GM18520 (cell line): ENCODE data around the gene FAR2.
A peak's percentile ranks its signal among the peaks of the same experiment; 100 is the strongest.
"Not testable (repeated sequence)": the region's sequence is repeated elsewhere in the genome, so short reads cannot be mapped to it uniquely, and the experiment has no call there.

ENCODE experiments used
- ATAC-seq: cut with Tn5 transposase; IDR thresholded peaks from one replicate; pipeline ENCODE4 v1.9.1; 2021; ENCODE audit not compliant: unreplicated experiment

Gene FAR2

GRCh38 chr12:29317556-29318363 lies 168.7 kb downstream of the FAR2 start:
- peak; percentile 98 for ATAC-seq

DNA sequence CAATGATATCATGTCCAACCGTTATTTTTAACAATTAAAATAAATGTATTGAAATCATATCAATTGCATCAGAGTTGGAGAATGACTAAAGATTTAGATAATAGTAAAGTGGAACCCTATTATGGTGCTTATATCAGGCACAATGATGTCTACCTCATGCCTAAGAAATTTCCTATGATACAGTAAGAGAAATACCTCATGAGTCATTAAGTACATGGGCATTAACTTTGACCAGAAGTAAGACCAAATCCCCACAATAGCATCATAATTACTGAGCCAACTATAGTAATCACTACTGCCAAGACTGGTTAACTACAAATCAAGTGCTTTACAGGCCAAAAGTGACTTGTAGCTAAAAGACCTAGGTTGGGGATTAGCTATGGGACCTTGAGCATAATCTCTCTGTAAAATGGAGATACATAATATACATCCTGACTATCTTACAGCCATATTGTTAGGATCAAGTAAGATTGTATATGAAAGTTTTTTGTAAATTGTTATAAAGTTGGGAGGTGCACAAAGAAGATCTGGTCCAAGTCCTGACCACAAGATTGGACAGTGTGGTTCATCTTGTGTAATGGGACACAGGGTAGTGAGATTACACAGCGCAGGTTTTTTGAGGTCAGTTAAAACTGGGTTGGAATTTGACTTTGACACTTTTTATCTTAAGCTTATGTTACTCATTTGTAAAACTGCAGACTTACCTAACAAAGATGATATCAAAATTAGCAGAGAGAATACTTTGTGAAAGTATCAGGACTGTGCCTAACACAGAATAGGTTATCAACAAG lies 171.4 kb downstream of the FAR2 start:
- ATAC-seq = no peak

GRCh38 chr12:29322157-29322556 lies 173.1 kb downstream of the FAR2 start:
- no peak for ATAC-seq

- no peak for ATAC-seq
Measured at GRCh38 chr12:29329411-29329810, 180.3 kb downstream of the FAR2 start.

- no peak for ATAC-seq
Measured at GRCh38 chr12:29333178-29333577, 184.1 kb downstream of the FAR2 start.

DNA sequence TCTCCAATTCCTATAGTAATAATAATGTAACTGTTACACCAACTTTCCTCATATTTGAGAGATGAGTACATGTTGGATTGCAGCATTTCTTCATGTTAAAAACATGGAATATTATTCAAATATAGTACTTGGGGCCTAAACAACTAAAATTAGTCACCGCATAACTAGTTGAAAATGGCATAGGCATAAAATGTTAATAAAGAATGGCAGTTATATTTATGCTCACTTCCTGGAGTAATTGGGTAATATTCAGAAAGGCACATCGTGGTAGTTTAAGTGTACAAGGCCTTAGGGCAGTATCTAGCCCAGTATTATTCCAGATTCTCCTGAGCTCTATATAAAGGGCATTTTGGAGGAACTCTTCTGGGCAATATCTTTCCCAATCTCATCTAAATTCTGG lies 185.9 kb downstream of the FAR2 start:
- no peak for ATAC-seq

DNA sequence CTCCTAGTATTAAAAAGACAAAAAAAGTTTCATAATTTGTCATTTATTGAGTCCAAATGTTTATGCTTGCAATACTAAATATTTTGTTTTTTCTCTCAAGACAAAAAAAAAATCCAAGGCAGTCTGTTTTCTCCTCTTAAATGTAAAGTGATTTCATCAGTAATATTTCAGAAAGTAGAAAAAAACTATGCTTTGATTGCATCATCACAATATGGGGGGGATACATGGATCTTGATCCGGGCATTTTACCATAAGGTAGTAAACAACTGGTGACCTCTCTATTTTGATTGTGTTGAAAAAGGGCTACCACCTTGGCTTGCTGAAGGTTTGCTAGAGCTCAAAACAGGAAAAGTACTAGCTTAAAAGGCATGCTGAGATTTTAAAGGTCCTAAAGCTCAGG lies 188.2 kb downstream of the FAR2 start:
- ATAC-seq = no peak

DNA sequence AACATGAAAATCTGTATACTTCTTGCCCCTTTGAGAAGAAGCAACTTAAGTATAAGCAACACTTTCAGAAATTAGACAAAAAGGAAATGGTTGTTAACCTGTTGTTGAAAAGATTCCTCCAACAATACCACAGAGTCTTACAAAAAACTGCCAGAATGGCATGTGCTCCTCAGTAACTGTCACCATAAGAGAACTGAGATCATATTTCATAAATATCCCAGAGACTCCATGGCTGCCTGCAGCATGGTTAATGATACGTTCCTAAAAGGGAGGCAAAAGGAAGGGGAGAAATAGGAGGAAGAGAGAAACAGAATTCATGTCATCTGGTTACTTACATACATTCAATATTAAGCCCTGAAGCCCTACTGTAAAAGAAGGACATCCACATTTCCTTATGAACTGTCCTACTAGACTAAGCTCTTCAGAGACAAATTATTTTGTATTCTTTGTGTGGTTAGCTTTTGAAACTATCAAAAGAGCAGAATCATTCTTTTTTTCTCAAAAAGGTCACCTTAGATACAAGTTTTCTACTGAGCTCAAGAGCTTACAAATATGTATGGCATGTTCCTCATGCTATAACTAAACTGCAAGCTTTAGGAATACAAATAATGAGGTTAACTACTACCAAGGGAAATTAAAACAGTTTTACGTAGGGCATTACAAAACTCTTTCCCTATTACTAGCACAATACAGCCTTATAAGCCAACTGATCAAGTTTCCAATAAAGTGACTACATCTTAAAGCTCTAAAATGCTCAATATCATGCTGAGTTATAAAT lies 194.1 kb downstream of the FAR2 start:
- no peak for ATAC-seq

- ATAC-seq = no peak
Measured at GRCh38 chr12:29346769-29347421, 197.8 kb downstream of the FAR2 start.

DNA sequence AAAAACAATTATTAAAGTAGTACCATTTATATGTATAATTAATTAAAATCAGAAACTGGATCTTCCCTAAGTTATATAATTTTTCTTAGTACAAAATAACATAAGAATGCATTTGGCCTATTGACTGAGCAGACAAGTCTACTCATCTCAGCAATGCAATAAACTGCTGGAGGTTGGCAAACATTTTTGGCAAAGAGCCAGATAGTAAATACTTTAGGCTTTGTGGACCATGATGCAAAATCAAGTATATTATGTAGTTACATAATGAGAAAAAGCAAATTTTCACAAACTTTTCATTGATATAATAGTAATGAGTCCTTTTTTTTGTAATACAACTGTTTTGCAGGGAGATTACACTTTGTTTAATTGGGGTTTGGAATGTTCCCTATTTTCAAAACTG lies 201.0 kb downstream of the FAR2 start:
- no peak for ATAC-seq

GRCh38 chr12:29354954-29355353 lies 205.9 kb downstream of the FAR2 start:
- ATAC-seq = no peak

GRCh38 chr12:29365091-29365490 lies 216.0 kb downstream of the FAR2 start:
- no peak for ATAC-seq

DNA sequence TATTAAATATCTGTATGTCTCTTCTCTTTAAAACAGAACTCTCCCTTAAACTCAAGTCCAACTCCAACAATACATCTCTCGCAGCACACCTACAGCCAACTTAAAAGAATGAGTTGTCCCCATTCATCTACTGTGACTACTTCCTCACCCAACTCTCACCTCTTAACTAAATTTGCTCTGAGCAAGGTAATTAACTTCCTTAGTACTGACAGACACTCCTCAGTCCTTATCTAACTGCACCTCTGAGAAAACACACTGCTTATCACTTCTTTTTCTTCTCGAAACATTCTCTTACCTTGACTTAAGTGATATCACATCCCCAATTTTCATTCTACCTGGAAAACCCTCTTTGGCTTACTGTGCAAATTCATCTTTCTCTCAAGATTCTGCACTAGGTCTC lies 224.9 kb downstream of the FAR2 start:
- no peak for ATAC-seq

DNA sequence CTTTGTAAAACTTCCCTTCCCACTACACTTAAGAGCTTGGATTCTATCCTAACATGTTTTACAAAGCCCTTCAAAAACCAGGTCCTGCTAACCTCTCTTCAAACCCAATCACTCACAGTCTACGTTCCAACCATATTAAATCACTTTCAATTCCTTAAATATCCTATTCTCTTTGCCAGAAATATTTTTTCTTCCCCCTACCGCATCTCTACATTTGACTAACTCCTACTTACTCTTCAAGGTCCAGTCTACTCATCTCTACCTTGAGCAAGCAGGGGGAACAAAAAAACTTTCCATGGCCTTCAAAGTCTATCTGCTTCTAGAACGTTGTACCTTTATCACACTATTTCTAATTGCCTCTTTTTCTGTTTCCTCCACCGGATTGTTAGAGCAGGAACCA lies 225.8 kb downstream of the FAR2 start:
- no peak for ATAC-seq

- no peak for ATAC-seq
Measured at GRCh38 chr12:29376118-29376517, 227.0 kb downstream of the FAR2 start.

DNA sequence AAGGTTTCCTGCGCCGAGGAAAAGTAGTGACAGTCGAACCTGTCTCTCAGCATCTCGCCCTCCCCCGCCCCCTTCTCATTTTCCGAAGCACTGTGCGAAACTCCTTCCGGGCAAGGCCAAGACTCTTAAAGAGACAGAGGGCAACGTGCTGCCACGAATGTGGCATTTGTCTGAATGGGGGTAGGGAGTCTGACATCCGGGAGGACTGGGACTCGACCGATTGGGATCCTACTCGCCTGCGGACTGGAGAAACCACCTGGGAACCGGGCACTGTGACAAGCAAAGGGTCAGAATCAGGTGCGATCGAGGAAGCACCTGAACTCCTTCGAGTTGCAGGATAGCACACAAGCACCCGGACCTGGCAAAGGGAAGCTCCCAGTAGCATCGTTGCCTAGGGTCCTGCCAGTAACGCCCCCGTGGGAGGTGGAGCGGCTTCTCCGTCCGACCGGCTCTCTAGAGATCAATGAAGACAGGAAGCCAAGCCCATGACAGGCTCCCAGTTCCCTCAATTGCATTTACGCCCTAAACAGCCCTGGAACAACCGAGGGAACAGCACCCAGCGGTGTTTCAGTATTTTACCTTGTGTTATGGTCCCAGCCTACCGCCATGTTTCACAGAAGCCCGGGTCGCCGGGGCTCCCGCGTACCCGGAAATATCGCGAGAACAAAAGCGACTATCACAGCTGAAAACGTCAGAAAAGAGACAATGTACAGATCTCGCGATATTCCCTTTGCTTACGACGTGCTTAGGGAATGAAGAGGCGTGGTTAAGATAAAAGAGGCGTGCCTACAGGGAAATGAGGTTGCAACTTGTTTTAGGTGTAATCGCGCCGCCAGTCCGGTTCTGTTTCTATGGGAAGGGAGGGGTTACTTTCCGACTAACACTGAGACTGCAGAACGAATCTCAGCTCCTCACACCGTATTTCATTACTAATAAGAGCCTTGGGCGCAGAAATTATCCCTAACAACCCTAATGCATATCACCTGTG lies 231.8 kb downstream of the FAR2 start, which contains the start of gene ERGIC2:
TSS of gene ERGIC2 (minus strand) at position 637 of the 988 bp plus-strand sequence. CDS start 9,539 bp downstream, outside the sequence.
- ATAC-seq = peak; percentile 99

DNA sequence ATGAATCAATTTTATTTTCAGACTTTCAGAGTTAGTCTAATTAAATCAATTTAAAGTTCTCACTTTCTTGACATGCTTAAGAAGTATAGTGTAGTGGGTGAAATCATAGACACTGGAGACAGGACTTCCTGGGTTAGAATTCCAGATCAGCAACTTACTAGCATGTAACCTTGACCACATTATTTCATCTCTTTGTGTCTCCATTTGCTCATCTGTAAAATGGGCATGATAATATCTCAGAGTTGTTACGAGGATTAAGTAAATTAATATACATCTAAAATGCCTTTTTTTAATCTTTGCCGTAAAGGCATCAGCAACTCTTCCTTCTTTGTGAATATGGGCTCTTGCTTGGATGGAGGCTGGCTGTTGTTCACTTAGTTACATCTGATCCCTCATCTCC lies 233.2 kb downstream of the FAR2 start:
- no peak for ATAC-seq

- ATAC-seq = not testable (repeated sequence)
Measured at GRCh38 chr12:29385194-29385593, 236.1 kb downstream of the FAR2 start.
